DOHH2 (cell line): ENCODE results near the gene NRK.

Experiments
- H3F3A ChIP-seq: fragments of 200-600 bp; sonication (generic), shearing (Covaris generic); 2 replicates; pipeline ENCODE4 v1.6.0; 2016; ENCODE audit warnings: antibody characterized with exemption, mild to moderate bottlenecking; ENCODE audit not compliant: control insufficient read depth, insufficient read depth
- H3K27ac ChIP-seq: fragments of 200-600 bp; sonication (generic); 2 replicates; pipeline ENCODE4 v1.5.1; 2014; ENCODE audit warnings: low read depth, mild to moderate bottlenecking, low read length, moderate library complexity
- H3K27me3 ChIP-seq: fragments of 200-600 bp; sonication (generic); 2 replicates; pipeline ENCODE4 v1.6.1; 2014; ENCODE audit warnings: mild to moderate bottlenecking, low read length, mixed read lengths; ENCODE audit not compliant: control insufficient read depth
- H3K36me3 ChIP-seq: fragments of 200-600 bp; sonication (generic); 2 replicates; pipeline ENCODE4 v1.6.1; 2014; ENCODE audit warnings: mild to moderate bottlenecking, low read length, moderate library complexity, mixed read lengths; ENCODE audit not compliant: control insufficient read depth
- H3K4me1 ChIP-seq: fragments of 200-600 bp; sonication (generic); 2 replicates; pipeline ENCODE4 v1.6.1; 2014; ENCODE audit warnings: mild to moderate bottlenecking, low read length, mixed read lengths; ENCODE audit not compliant: control insufficient read depth
- H3K4me2 ChIP-seq: fragments of 200-600 bp; sonication (generic); 2 replicates; pipeline ENCODE4 v1.6.0; 2014; ENCODE audit warnings: mild to moderate bottlenecking, low read length, moderate library complexity
- H3K4me3 ChIP-seq: fragments of 200-600 bp; sonication (generic); 2 replicates; pipeline ENCODE4 v1.5.1; 2014; ENCODE audit warnings: mild to moderate bottlenecking, low read length, mixed read lengths
- H3K79me2 ChIP-seq: fragments of 200-600 bp; sonication (generic); 2 replicates; pipeline ENCODE4 v1.6.1; 2014; ENCODE audit warnings: mild to moderate bottlenecking, low read length, mixed read lengths; ENCODE audit not compliant: control insufficient read depth
- H3K9me2 ChIP-seq: fragments of 200-600 bp; sonication (generic); replicated peaks from 2 replicates; pipeline ENCODE4 v1.6.1; 2014; ENCODE audit warnings: mild to moderate bottlenecking, low read length, mixed read lengths; ENCODE audit not compliant: control insufficient read depth
- H3K9me3 ChIP-seq: fragments of 200-600 bp; sonication (generic); 2 replicates; pipeline ENCODE4 v1.6.1; 2014; ENCODE audit warnings: antibody characterized with exemption, low read length, mixed read lengths; ENCODE audit not compliant: control insufficient read depth, insufficient read depth
- H4K20me1 ChIP-seq: fragments of 200-600 bp; sonication (generic); 2 replicates; pipeline ENCODE4 v1.6.0; 2014; ENCODE audit warnings: low read depth, mild to moderate bottlenecking, antibody characterized with exemption, low read length, moderate library complexity; ENCODE audit not compliant: control insufficient read depth, insufficient read depth
- EZH2phosphoT487 ChIP-seq: fragments of 200-600 bp; sonication (generic); IDR thresholded peaks from 2 replicates; pipeline ENCODE4 v1.6.1; 2017; ENCODE audit warnings: borderline replicate concordance, mild to moderate bottlenecking, antibody characterized with exemption, low read length, moderate library complexity, mixed read lengths
- TF ChIP-seq, protein P1 (sequence below): fragments of 200-600 bp; sonication (generic); IDR thresholded peaks from one replicate; pipeline ENCODE4 v1.5.1; 2014; ENCODE audit warnings: antibody characterized with exemption, mild to moderate bottlenecking, low read depth, low read length; ENCODE audit not compliant: poor library complexity, severe bottlenecking

Gene NRK

GRCh38 chrX:105910563-105911105 is 88.3 kb downstream of the NRK start:
- Histone ChIP-seq H3K27me3 (no peaks in the 10 kb centered on the region), H3K27ac (no peak overlapping the region), H3K9me3 (no peaks in the 10 kb centered on the region), H3K9me2 (no peaks in the 10 kb centered on the region), H3K4me2 (no peak overlapping the region), H4K20me1 (no peaks in the 10 kb centered on the region), H3F3A (no peaks in the 10 kb centered on the region), H3K79me2 (no peaks in the 10 kb centered on the region), H3K4me1 (no peaks in the 10 kb centered on the region), H3K36me3 (no peaks in the 10 kb centered on the region), H3K4me3 (no peak overlapping the region)
- TF ChIP-seq, protein P1, sequence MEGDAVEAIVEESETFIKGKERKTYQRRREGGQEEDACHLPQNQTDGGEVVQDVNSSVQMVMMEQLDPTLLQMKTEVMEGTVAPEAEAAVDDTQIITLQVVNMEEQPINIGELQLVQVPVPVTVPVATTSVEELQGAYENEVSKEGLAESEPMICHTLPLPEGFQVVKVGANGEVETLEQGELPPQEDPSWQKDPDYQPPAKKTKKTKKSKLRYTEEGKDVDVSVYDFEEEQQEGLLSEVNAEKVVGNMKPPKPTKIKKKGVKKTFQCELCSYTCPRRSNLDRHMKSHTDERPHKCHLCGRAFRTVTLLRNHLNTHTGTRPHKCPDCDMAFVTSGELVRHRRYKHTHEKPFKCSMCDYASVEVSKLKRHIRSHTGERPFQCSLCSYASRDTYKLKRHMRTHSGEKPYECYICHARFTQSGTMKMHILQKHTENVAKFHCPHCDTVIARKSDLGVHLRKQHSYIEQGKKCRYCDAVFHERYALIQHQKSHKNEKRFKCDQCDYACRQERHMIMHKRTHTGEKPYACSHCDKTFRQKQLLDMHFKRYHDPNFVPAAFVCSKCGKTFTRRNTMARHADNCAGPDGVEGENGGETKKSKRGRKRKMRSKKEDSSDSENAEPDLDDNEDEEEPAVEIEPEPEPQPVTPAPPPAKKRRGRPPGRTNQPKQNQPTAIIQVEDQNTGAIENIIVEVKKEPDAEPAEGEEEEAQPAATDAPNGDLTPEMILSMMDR, result no peak
- no peak for TF ChIP-seq EZH2phosphoT487

- Histone ChIP-seq H3K27me3 (no peaks in the 10 kb centered on the region), H3K79me2 (no peaks in the 10 kb centered on the region), H4K20me1 (no peaks in the 10 kb centered on the region), H3K27ac (no peak overlapping the region), H3K4me1 (no peaks in the 10 kb centered on the region), H3K36me3 (no peaks in the 10 kb centered on the region), H3K4me2 (no peak overlapping the region), H3K9me2 (no peaks in the 10 kb centered on the region), H3K9me3 (no peaks in the 10 kb centered on the region), H3F3A (no peaks in the 10 kb centered on the region), H3K4me3 (no peak overlapping the region)
- TF ChIP-seq, protein P1, result no peak
- no peak for TF ChIP-seq EZH2phosphoT487
These were observed 122.9 kb downstream of the NRK start for GRCh38 chrX:105945266-105945665.

GRCh38 chrX:105969487-105969886 is 147.1 kb downstream of the NRK start:
- Histone ChIP-seq H3K27me3 (no peaks in the 10 kb centered on the region), H3K4me1 (no peaks in the 10 kb centered on the region), H3K27ac (no peak overlapping the region), H3K4me3 (no peak overlapping the region), H3F3A (no peaks in the 10 kb centered on the region), H4K20me1 (no peaks in the 10 kb centered on the region), H3K4me2 (no peak overlapping the region), H3K36me3 (no peaks in the 10 kb centered on the region), H3K9me3 (no peaks in the 10 kb centered on the region), H3K79me2 (no peaks in the 10 kb centered on the region), H3K9me2 (no peaks in the 10 kb centered on the region)
- TF ChIP-seq EZH2phosphoT487, result no peak
- TF ChIP-seq, protein P1, result no peak
